ENCODE data around the gene PPP2R2D. TPM values are rescaled to one million over a fixed set of nuclear protein-coding genes. Genes with fewer than 3 reads are reported as not detected.

Gene PPP2R2D
- total RNA-seq, 1 experiment from 2014 or later = 33.2 TPM

GRCh38 chr10:131872011-131872826 lies 28.6 kb upstream of the PPP2R2D start:
- no peak overlapping the region for H3K4me3 Mint-ChIP-seq
- H3K9me3 Mint-ChIP-seq = peaks cover 9% of the 10 kb centered on the region
- no peaks in the 10 kb centered on the region for H3K27me3 Mint-ChIP-seq (ENCODE audit: low read depth)
- TF ChIP-seq RELA (CRISPR knock-in tag; IDR thresholded peaks at IDR 0.05; ENCODE audit: borderline replicate concordance) = no peak
- TF ChIP-seq CREM (CRISPR knock-in tag; IDR thresholded peaks at IDR 0.05) = no peak
- TF ChIP-seq MXD4 (CRISPR knock-in tag; IDR thresholded peaks at IDR 0.05; ENCODE audit: borderline replicate concordance) = no peak
- no peak for TF ChIP-seq NFE2L1 (CRISPR knock-in tag; IDR thresholded peaks at IDR 0.05)
- TF ChIP-seq SMAD3 (CRISPR knock-in tag; IDR thresholded peaks at IDR 0.05; ENCODE audit: borderline replicate concordance) = no peak
- TF ChIP-seq ZBTB43 (CRISPR knock-in tag; IDR thresholded peaks at IDR 0.05) = no peak
- TF ChIP-seq ATF3 (CRISPR knock-in tag; conservative IDR thresholded peaks at IDR 0.05) = no peak
- no peak for TF ChIP-seq GTF2I (CRISPR knock-in tag; conservative IDR thresholded peaks at IDR 0.05)
- TF ChIP-seq FOXK1 (CRISPR knock-in tag; IDR thresholded peaks at IDR 0.05) = no peak
- no peak for TF ChIP-seq JAZF1 (CRISPR knock-in tag; IDR thresholded peaks at IDR 0.05)
- no peak for TF ChIP-seq E2F4 (CRISPR knock-in tag; IDR thresholded peaks at IDR 0.05; ENCODE audit: borderline replicate concordance, low read depth)
- TF ChIP-seq NR2C2 (CRISPR knock-in tag; IDR thresholded peaks at IDR 0.05) = no peak
- no peak for TF ChIP-seq ZNF263 (CRISPR knock-in tag; IDR thresholded peaks at IDR 0.05; ENCODE audit: low read depth)
- no peak for TF ChIP-seq ATF1 (CRISPR knock-in tag; IDR thresholded peaks at IDR 0.05)
- no peak for TF ChIP-seq PRDM15 (CRISPR knock-in tag; IDR thresholded peaks at IDR 0.05)
- no peak for TF ChIP-seq SOX15 (CRISPR knock-in tag; IDR thresholded peaks at IDR 0.05)
- no peak for TF ChIP-seq NFATC4 (CRISPR knock-in tag; IDR thresholded peaks at IDR 0.05)
- TF ChIP-seq EMX1 (CRISPR knock-in tag; IDR thresholded peaks at IDR 0.05) = no peak
- no peak for TF ChIP-seq ARID4B (CRISPR knock-in tag; IDR thresholded peaks at IDR 0.05; ENCODE audit: borderline replicate concordance)
- peaks cover 8% of the 10 kb centered on the region for H3K4me1 Mint-ChIP-seq
- ChIA-PET CTCF (interaction anchor here (1.0 to 1.5 kb wide), 3 partner anchors 8 to 202 kb away, joined by 3 to 4 read pairs (median 4); no protein-coding TSS in a partner anchor), POLR2A (no interaction called here)
- H3K36me3 Mint-ChIP-seq = peaks cover 4% of the 10 kb centered on the region
- ATAC-seq (no peak), DNase-seq (ENCODE audit: low spot score) (no peak)
- H3K27ac Mint-ChIP-seq = no peak overlapping the region

Measured in WTC11 (cell line).